A549 (cell line): ENCODE results near the gene PAXX.

Experiments used
- MAZ ChIP-seq: fragments of 150-350 bp; IDR thresholded peaks from 2 replicates; pipeline ENCODE4 v1.6.1; 2014; ENCODE audit warnings: antibody characterized with exemption, low read depth, low read length, borderline replicate concordance
- POLR2A ChIP-seq: IDR thresholded peaks from 2 replicates; pipeline ENCODE4 v1.6.1; 2012; ENCODE audit warnings: mild to moderate bottlenecking, low read length
- TF ChIP-seq, protein P1 (sequence below): fragments of >200 bp; sonication (Bioruptor Twin); formaldehyde crosslinking; IDR thresholded peaks from 3 replicates; pipeline ENCODE4 v1.5.1; 2016
- TF ChIP-seq, protein P2 (sequence below): IDR thresholded peaks from 2 replicates; pipeline ENCODE4 v1.6.1; 2012
- TF ChIP-seq, protein P3 (sequence below): fragments of 450-650 bp; IDR thresholded peaks from 2 replicates; pipeline ENCODE4 v1.6.1; 2014; ENCODE audit warnings: antibody characterized with exemption
- TF ChIP-seq, protein P4 (sequence below): fragments of 200-600 bp; sonication (generic); IDR thresholded peaks from 2 replicates; pipeline ENCODE4 v1.6.1; 2016; ENCODE audit warnings: antibody characterized with exemption, mild to moderate bottlenecking, moderate library complexity

DNA sequence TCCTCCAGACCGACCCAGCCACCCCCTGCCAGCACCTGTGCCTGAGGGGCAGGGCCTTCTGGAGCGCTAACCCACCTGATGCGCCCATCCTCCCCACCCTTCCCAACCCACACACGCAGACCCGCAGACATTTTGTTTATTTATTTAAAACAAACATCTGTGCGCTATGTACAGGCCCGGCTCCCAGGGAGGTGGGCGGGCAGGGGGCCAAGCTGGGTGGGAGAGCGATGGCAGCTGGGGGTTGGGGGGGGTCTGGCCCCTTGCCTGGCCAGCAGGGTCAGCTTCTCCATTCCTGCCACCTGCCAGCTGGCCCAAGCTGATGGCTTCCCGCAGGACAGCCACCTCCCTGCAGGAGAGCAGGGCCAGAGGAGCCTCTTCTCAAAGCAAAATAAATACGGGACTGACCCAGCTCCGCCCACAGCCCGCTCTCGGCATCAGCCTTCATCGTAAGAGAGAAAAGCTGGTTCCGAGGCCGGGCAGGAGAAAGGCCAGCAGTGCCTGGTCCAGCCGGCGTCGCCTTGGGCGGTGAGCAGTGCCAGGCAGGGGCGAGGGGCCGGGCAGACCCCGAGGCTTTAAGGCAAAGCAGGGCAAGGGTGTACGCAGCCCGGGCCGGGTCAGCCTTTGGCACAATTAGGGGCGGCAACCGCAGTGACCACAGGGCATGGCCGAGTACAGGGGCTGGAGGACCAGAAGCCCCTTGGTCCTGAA is 15.0 kb downstream of the PAXX start:
- TF ChIP-seq, protein P1, sequence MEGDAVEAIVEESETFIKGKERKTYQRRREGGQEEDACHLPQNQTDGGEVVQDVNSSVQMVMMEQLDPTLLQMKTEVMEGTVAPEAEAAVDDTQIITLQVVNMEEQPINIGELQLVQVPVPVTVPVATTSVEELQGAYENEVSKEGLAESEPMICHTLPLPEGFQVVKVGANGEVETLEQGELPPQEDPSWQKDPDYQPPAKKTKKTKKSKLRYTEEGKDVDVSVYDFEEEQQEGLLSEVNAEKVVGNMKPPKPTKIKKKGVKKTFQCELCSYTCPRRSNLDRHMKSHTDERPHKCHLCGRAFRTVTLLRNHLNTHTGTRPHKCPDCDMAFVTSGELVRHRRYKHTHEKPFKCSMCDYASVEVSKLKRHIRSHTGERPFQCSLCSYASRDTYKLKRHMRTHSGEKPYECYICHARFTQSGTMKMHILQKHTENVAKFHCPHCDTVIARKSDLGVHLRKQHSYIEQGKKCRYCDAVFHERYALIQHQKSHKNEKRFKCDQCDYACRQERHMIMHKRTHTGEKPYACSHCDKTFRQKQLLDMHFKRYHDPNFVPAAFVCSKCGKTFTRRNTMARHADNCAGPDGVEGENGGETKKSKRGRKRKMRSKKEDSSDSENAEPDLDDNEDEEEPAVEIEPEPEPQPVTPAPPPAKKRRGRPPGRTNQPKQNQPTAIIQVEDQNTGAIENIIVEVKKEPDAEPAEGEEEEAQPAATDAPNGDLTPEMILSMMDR: no peak
- TF ChIP-seq, protein P2, sequence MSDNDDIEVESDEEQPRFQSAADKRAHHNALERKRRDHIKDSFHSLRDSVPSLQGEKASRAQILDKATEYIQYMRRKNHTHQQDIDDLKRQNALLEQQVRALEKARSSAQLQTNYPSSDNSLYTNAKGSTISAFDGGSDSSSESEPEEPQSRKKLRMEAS: no peak
- TF ChIP-seq, protein P3, sequence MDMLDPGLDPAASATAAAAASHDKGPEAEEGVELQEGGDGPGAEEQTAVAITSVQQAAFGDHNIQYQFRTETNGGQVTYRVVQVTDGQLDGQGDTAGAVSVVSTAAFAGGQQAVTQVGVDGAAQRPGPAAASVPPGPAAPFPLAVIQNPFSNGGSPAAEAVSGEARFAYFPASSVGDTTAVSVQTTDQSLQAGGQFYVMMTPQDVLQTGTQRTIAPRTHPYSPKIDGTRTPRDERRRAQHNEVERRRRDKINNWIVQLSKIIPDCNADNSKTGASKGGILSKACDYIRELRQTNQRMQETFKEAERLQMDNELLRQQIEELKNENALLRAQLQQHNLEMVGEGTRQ: no peak
- no peak for TF ChIP-seq POLR2A
- TF ChIP-seq, protein P4, sequence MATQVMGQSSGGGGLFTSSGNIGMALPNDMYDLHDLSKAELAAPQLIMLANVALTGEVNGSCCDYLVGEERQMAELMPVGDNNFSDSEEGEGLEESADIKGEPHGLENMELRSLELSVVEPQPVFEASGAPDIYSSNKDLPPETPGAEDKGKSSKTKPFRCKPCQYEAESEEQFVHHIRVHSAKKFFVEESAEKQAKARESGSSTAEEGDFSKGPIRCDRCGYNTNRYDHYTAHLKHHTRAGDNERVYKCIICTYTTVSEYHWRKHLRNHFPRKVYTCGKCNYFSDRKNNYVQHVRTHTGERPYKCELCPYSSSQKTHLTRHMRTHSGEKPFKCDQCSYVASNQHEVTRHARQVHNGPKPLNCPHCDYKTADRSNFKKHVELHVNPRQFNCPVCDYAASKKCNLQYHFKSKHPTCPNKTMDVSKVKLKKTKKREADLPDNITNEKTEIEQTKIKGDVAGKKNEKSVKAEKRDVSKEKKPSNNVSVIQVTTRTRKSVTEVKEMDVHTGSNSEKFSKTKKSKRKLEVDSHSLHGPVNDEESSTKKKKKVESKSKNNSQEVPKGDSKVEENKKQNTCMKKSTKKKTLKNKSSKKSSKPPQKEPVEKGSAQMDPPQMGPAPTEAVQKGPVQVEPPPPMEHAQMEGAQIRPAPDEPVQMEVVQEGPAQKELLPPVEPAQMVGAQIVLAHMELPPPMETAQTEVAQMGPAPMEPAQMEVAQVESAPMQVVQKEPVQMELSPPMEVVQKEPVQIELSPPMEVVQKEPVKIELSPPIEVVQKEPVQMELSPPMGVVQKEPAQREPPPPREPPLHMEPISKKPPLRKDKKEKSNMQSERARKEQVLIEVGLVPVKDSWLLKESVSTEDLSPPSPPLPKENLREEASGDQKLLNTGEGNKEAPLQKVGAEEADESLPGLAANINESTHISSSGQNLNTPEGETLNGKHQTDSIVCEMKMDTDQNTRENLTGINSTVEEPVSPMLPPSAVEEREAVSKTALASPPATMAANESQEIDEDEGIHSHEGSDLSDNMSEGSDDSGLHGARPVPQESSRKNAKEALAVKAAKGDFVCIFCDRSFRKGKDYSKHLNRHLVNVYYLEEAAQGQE: no peak
- no peak for TF ChIP-seq MAZ
